CD4-positive, alpha-beta T cell (primary cell): ENCODE results near the gene AGFG1. TPM values are rescaled to one million over a fixed set of nuclear protein-coding genes. Genes with fewer than 3 reads are reported as not detected.

Experiments used
- ATAC-seq: fragments of 200-7000 bp; cut with Tn5 transposase; one replicate; pipeline ENCODE4 v1.10.0; 2022; ENCODE audit warnings: mild to moderate bottlenecking; ENCODE audit not compliant: poor library complexity
- CTCF ChIA-PET: fragments of 350-600 bp; sonication (Branson Sonifier 250); formaldehyde crosslinking; loops from one replicate; lab custom pipeline; 2021; ENCODE audit warnings: antibody characterized with exemption, inconsistent platforms; lab: Charles Lee
- POLR2A ChIA-PET: fragments of 350-600 bp; sonication (Branson Sonifier 250); formaldehyde crosslinking; loops from one replicate; lab custom pipeline; 2021; ENCODE audit warnings: antibody characterized with exemption, inconsistent platforms; lab: Charles Lee
- DNase-seq, 14 experiments: peaks; one replicate each; pipeline ENCODE4 v3.0.0-alpha.2; 2013 to 2020; ENCODE audit warnings: mixed read lengths in 2 of 14
- H3K27ac ChIP-seq, 2 donors: one replicate each; pipeline versions ENCODE4 v1.5.1 to v1.7.0; 2013; ENCODE audit warnings: low read length in 2 of 2, low read depth in 1 of 2, mild to moderate bottlenecking in 1 of 2
- H3K27me3 ChIP-seq, 2 experiments: 1 replicate in 1 of 2; 2 replicates in 1 of 2; pipeline versions ENCODE4 v1.6.1 to v1.7.0; 2013; ENCODE audit warnings: low read length in 2 of 2, control low read depth in 1 of 2, mild to moderate bottlenecking in 1 of 2, moderate library complexity in 1 of 2; ENCODE audit not compliant: insufficient read depth in 2 of 2, control insufficient read depth in 1 of 2
- H3K36me3 ChIP-seq: one replicate; pipeline ENCODE4 v1.6.1; 2013; ENCODE audit warnings: low read length, control low read depth; ENCODE audit not compliant: insufficient read depth
- H3K4me1 ChIP-seq: one replicate; pipeline ENCODE4 v1.6.1; 2013; ENCODE audit warnings: low read length, control low read depth; ENCODE audit not compliant: insufficient read depth
- H3K4me3 ChIP-seq: one replicate; pipeline ENCODE4 v1.5.1; 2013; ENCODE audit warnings: mild to moderate bottlenecking, low read length, moderate library complexity
- H3K9me3 ChIP-seq, 2 experiments: 1 replicate in 1 of 2; 2 replicates in 1 of 2; pipeline versions ENCODE4 v1.6.1 to v1.7.0; 2013; ENCODE audit warnings: low read length in 2 of 2, mild to moderate bottlenecking in 2 of 2, control low read depth in 1 of 2, moderate library complexity in 1 of 2; ENCODE audit not compliant: control insufficient read depth in 1 of 2, insufficient read depth in 1 of 2
- H3K27ac Mint-ChIP-seq: one replicate; pipeline ENCODE4 v1.8.0; 2020; ENCODE audit warnings: mixed read lengths
- H3K27me3 Mint-ChIP-seq: one replicate; pipeline ENCODE4 v1.8.0; 2021; ENCODE audit warnings: mixed read lengths
- H3K36me3 Mint-ChIP-seq: one replicate; pipeline ENCODE4 v1.8.0; 2021; ENCODE audit warnings: low read depth, mixed read lengths
- H3K4me1 Mint-ChIP-seq: one replicate; pipeline ENCODE4 v1.8.0; 2021; ENCODE audit warnings: low read depth, mixed read lengths
- H3K4me3 Mint-ChIP-seq: one replicate; pipeline ENCODE4 v1.8.0; 2020; ENCODE audit warnings: mild to moderate bottlenecking, mixed read lengths
- H3K9me3 Mint-ChIP-seq: one replicate; pipeline ENCODE4 v1.8.0; 2020; ENCODE audit warnings: mixed read lengths
- CTCF ChIP-seq: fragments of 200-600 bp; IDR thresholded peaks from one replicate; pipeline ENCODE4 v1.8.0; 2022; ENCODE audit warnings: antibody characterized with exemption, mild to moderate bottlenecking
- intact Hi-C, 2 experiments: fragments of 100-400 bp; cut with DNase I in 1 of 2; cut with micrococcal nuclease in 1 of 2; formaldehyde crosslinking; loops; one replicate each; pipeline versions ENCODE4 v1.15.1 to v1.9.0; 2023 to 2025; cut with DNase I, micrococcal nuclease
- total RNA-seq, 174 experiments: library from RNA in 2 of 174; stranded (reverse) in 2 of 174; gene quantifications; one replicate each; pipeline ENCODE4 v1.2.3 and lab custom pipeline; 2021 to 2026

Gene AGFG1
- total RNA-seq, 2 experiments from 2014 or later, result 49.9 to 55.9 TPM

- DNase-seq, result no peak
- no peak overlapping the region for H3K27ac Mint-ChIP-seq
- H3K36me3 ChIP-seq, result no peaks in the 10 kb centered on the region
- H3K36me3 Mint-ChIP-seq, result no peaks in the 10 kb centered on the region
- no peak for TF ChIP-seq CTCF
- no peaks in the 10 kb centered on the region for H3K4me1 ChIP-seq
- ChIA-PET CTCF (no interaction called here), POLR2A (no interaction called here)
- no peak overlapping the region for H3K4me3 Mint-ChIP-seq
- no peaks in the 10 kb centered on the region for H3K9me3 Mint-ChIP-seq
- no peaks in the 10 kb centered on the region for H3K4me1 Mint-ChIP-seq
- no peaks in the 10 kb centered on the region for H3K27me3 ChIP-seq
- intact Hi-C loops, result no loop called here
- H3K27me3 Mint-ChIP-seq, result no peaks in the 10 kb centered on the region
- no peak for ATAC-seq
- H3K9me3 ChIP-seq, result no peaks in the 10 kb centered on the region
- H3K27ac ChIP-seq, result no peak overlapping the region
- H3K4me3 ChIP-seq, result no peak overlapping the region
Observed at GRCh38 chr2:227451655-227451992, 20.3 kb upstream of the AGFG1 start.

- Histone ChIP-seq H3K27ac (no peak overlapping the region), H3K4me1 (no peaks in the 10 kb centered on the region), H3K9me3 (no peaks in the 10 kb centered on the region), H3K4me3 (no peak overlapping the region), H3K27me3 (no peaks in the 10 kb centered on the region), H3K36me3 (no peaks in the 10 kb centered on the region)
- ChIA-PET CTCF (no interaction called here), POLR2A (no interaction called here)
- H3K4me3 Mint-ChIP-seq, result no peak overlapping the region
- ATAC-seq (no peak), DNase-seq (no peak)
- H3K4me1 Mint-ChIP-seq, result peaks cover 6% of the 10 kb centered on the region
- no peak for TF ChIP-seq CTCF
- H3K36me3 Mint-ChIP-seq, result no peaks in the 10 kb centered on the region
- H3K27me3 Mint-ChIP-seq, result no peaks in the 10 kb centered on the region
- intact Hi-C loops, result no loop called here
- no peak overlapping the region for H3K27ac Mint-ChIP-seq
- H3K9me3 Mint-ChIP-seq, result no peaks in the 10 kb centered on the region
Observed at GRCh38 chr2:227453810-227454209, 18.1 kb upstream of the AGFG1 start.

- H3K4me3 Mint-ChIP-seq, result no peak overlapping the region
- TF ChIP-seq CTCF, result no peak
- peaks cover 10% of the 10 kb centered on the region for H3K4me1 Mint-ChIP-seq
- no peak overlapping the region for H3K27ac Mint-ChIP-seq
- intact Hi-C loops, result no loop called here
- H3K9me3 ChIP-seq, result no peaks in the 10 kb centered on the region
- no peaks in the 10 kb centered on the region for H3K4me1 ChIP-seq
- no peaks in the 10 kb centered on the region for H3K27me3 ChIP-seq
- ATAC-seq (no peak), DNase-seq (no peak)
- H3K4me3 ChIP-seq, result no peak overlapping the region
- CTCF ChIA-PET, result no interaction called here
- H3K36me3 ChIP-seq, result no peaks in the 10 kb centered on the region
- POLR2A ChIA-PET, result no interaction called here
- H3K36me3 Mint-ChIP-seq, result no peaks in the 10 kb centered on the region
- H3K9me3 Mint-ChIP-seq, result no peaks in the 10 kb centered on the region
- no peaks in the 10 kb centered on the region for H3K27me3 Mint-ChIP-seq
- H3K27ac ChIP-seq, result no peak overlapping the region
Observed at GRCh38 chr2:227454323-227454860, 17.6 kb upstream of the AGFG1 start.
